HepG2 (cell line): ENCODE data around the gene RARA. TPM values are rescaled to one million over a fixed set of nuclear protein-coding genes. Genes with fewer than 3 reads are reported as not detected.
A peak's percentile ranks its signal among the peaks of the same experiment; 100 is the strongest.

Experiments used
- ATAC-seq: fragments of 200-7000 bp; cut with Tn5 transposase; 3 replicates; pipeline ENCODE4 v1.9.1; 2020; ENCODE audit warnings: mild to moderate bottlenecking, moderate library complexity
- BruUV-seq: library from RNA; stranded (reverse); fragments of 400-500 nt; replicated peaks from 2 replicates; lab custom pipeline; 2021; lab: Mats Ljungman, UMichigan
- CTCF ChIA-PET: fragments of 300-600 bp; formaldehyde crosslinking; extraction: SDS; loops from one replicate; lab custom pipeline; 2021; ENCODE audit warnings: low total read pairs, inconsistent platforms, low intra/inter-chr PET ratio; lab: Yijun Ruan, JAX
- POLR2A ChIA-PET: fragments of 350-600 bp; sonication (Branson Sonifier 250); formaldehyde crosslinking; loops from one replicate; lab custom pipeline; 2020; ENCODE audit warnings: antibody characterized with exemption, inconsistent platforms; lab: Yijun Ruan, JAX
- DNase-seq: peaks from one replicate; pipeline ENCODE4 v3.0.0-alpha.2; 2015; ENCODE audit warnings: low spot score
- FAIRE-seq: peaks from 3 replicates; lab custom pipeline; 2011; peaks lifted over from hg19 to GRCh38; lab: Jason Lieb, UNC
- H2AFZ ChIP-seq: one replicate; pipeline ENCODE4 v1.6.1; 2011; ENCODE audit warnings: low read length, inconsistent platforms
- H3K27ac ChIP-seq: fragments of 300-600 bp; 3 replicates; pipeline ENCODE4 v1.8.0; 2011; ENCODE audit warnings: mixed run types, mild to moderate bottlenecking, mixed read lengths, low read length, inconsistent platforms; ENCODE audit not compliant: insufficient read depth; ENCODE audit errors: extremely low read length
- H3K27me3 ChIP-seq, 2 experiments: fragments of 200-600 bp in 1 of 2; 2 replicates in 1 of 2; 3 replicates in 1 of 2; pipeline versions ENCODE4 v1.6.0 to v1.8.0; 2011; ENCODE audit warnings: low read length in 2 of 2, mild to moderate bottlenecking in 2 of 2, moderate library complexity in 2 of 2, inconsistent platforms in 1 of 2; ENCODE audit not compliant: insufficient read depth in 2 of 2, control insufficient read depth in 1 of 2
- H3K36me3 ChIP-seq, 2 experiments: fragments of 200-600 bp in 1 of 2; replicated peaks in 1 of 2; 2 replicates in 1 of 2; 3 replicates in 1 of 2; pipeline versions ENCODE4 v1.5.1 to v1.8.0; 2011; ENCODE audit warnings: low read length in 2 of 2, inconsistent platforms in 1 of 2; ENCODE audit not compliant: insufficient read depth in 2 of 2, control insufficient read depth in 1 of 2
- H3K4me1 ChIP-seq: 2 replicates; pipeline ENCODE4 v1.5.1; 2012; ENCODE audit warnings: low read length, inconsistent platforms; ENCODE audit not compliant: insufficient read depth
- H3K4me2 ChIP-seq: 2 replicates; pipeline ENCODE4 v1.6.0; 2011; ENCODE audit warnings: low read depth, low read length, inconsistent platforms
- H3K4me3 ChIP-seq, 3 experiments: fragments of 200-600 bp in 1 of 3; sonication (generic), shearing (Covaris generic) in 1 of 3; replicated peaks in 1 of 3; 2 replicates each; pipeline ENCODE4 v1.5.1; 2011 to 2016; ENCODE audit warnings: low read length in 3 of 3, inconsistent platforms in 2 of 3, low read depth in 2 of 3, mild to moderate bottlenecking in 2 of 3, control low read depth in 1 of 3, mixed read lengths in 1 of 3; ENCODE audit not compliant: insufficient read depth in 1 of 3
- H3K79me2 ChIP-seq: one replicate; pipeline ENCODE4 v1.6.1; 2011; ENCODE audit warnings: low read length, inconsistent platforms; ENCODE audit not compliant: insufficient read depth
- H3K9ac ChIP-seq: 2 replicates; pipeline ENCODE4 v1.6.0; 2011; ENCODE audit warnings: mild to moderate bottlenecking, low read depth, low read length, inconsistent platforms; ENCODE audit not compliant: insufficient read depth
- H3K9me3 ChIP-seq: 2 replicates; pipeline ENCODE4 v1.5.1; 2012; ENCODE audit warnings: mild to moderate bottlenecking, low read length
- H4K20me1 ChIP-seq: 2 replicates; pipeline ENCODE4 v1.6.0; 2011; ENCODE audit warnings: inconsistent platforms, mild to moderate bottlenecking, low read length, moderate library complexity; ENCODE audit not compliant: insufficient read depth
- CCDC6 ChIP-seq: sonication (generic); formaldehyde crosslinking; IDR thresholded peaks from 2 replicates; pipeline ENCODE4 v1.8.1; 2022; ENCODE audit warnings: mild to moderate bottlenecking, missing genetic modification reagents, moderate library complexity
- IRX3 ChIP-seq: sonication (generic); formaldehyde crosslinking; IDR thresholded peaks from 2 replicates; pipeline ENCODE4 v1.8.1; 2023; ENCODE audit warnings: mild to moderate bottlenecking, low read depth, missing genetic modification reagents, borderline replicate concordance
- PCBP2 ChIP-seq: fragments of 200-400 bp; formaldehyde crosslinking; optimal IDR thresholded peaks from 2 replicates; pipeline ENCODE3; 2018; ENCODE audit warnings: low read length, low read depth; ENCODE audit not compliant: poor library complexity, severe bottlenecking
- ZFX ChIP-seq: sonication (generic); formaldehyde crosslinking; IDR thresholded peaks from 2 replicates; pipeline ENCODE4 v1.4.0; 2020; ENCODE audit warnings: mild to moderate bottlenecking, low read depth, missing genetic modification reagents, moderate library complexity
- ZMYM4 ChIP-seq: sonication (generic); formaldehyde crosslinking; IDR thresholded peaks from 2 replicates; pipeline ENCODE4 v1.8.1; 2023; ENCODE audit warnings: mild to moderate bottlenecking, missing genetic modification reagents
- ZNF850 ChIP-seq: sonication (generic); formaldehyde crosslinking; conservative IDR thresholded peaks from 2 replicates; pipeline ENCODE4 v1.9.0; 2021; ENCODE audit warnings: mild to moderate bottlenecking, missing genetic modification reagents
- WGBS: methylation state at CpG from one replicate; pipeline ENCODE4 v1.1.6; 2017; ENCODE audit warnings: low lambda C conversion rate; 5-methylcytosine and 5-hydroxymethylcytosine counted together
- in situ Hi-C: cut with HindIII; loops from 2 replicates; pipeline ENCODE4 v1.10.0; 2017; ENCODE audit warnings: low pct_unique_long_range_greater_than_20kb; ENCODE audit not compliant: extremely low pct_ligation_motif_present
- intact Hi-C: fragments of 100-400 bp; cut with micrococcal nuclease; formaldehyde crosslinking; loops from one replicate; pipeline ENCODE4 v1.10.0; 2022; ENCODE audit not compliant: unreplicated experiment
- polyA plus RNA-seq, 8 experiments: library from polyadenylated mRNA; depleted of rRNA in 3 of 8; stranded (reverse) in 7 of 8; unstranded in 1 of 8; fragments of >200 nt; fragmentation: Illumina TruSeq in 4 of 8; extraction: Trizol in 4 of 8; gene quantifications; 2 replicates each; pipeline versions ENCODE4 v1.2.1 to v1.2.3, GENCODE V29; 2011 to 2016; ENCODE audit warnings: low read depth in 4 of 8, missing spikeins in 1 of 8, mixed read lengths in 1 of 8; ENCODE audit not compliant: insufficient read depth in 1 of 8
- total RNA-seq, 5 experiments: library from RNA; depleted of rRNA; stranded (reverse); fragments of >200 nt; fragmentation: Illumina TruSeq; extraction: Trizol; gene quantifications; 2 replicates each; pipeline ENCODE4 v1.2.3, GENCODE V29; 2016; ENCODE audit warnings: low read depth in 1 of 5
- TF ChIP-seq, protein P1 (sequence below): IDR thresholded peaks from 2 replicates; pipeline ENCODE4 v1.6.1; 2016; ENCODE audit warnings: low read depth, control low read depth
- TF ChIP-seq, protein P2 (sequence below): sonication (generic); formaldehyde crosslinking; IDR thresholded peaks from 2 replicates; pipeline ENCODE4 v1.5.0; 2020; ENCODE audit warnings: missing genetic modification reagents
- TF ChIP-seq, protein P3 (sequence below): sonication (generic); formaldehyde crosslinking; IDR thresholded peaks from 2 replicates; pipeline ENCODE4 v1.5.0; 2020; ENCODE audit warnings: missing genetic modification reagents

RARA gene
- total and polyA plus RNA-seq, 2 of the 13 experiments (the other 11 are each of a cell fraction or from before 2014, with no cell fraction given), result 6.4 to 8.6 TPM

DNA sequence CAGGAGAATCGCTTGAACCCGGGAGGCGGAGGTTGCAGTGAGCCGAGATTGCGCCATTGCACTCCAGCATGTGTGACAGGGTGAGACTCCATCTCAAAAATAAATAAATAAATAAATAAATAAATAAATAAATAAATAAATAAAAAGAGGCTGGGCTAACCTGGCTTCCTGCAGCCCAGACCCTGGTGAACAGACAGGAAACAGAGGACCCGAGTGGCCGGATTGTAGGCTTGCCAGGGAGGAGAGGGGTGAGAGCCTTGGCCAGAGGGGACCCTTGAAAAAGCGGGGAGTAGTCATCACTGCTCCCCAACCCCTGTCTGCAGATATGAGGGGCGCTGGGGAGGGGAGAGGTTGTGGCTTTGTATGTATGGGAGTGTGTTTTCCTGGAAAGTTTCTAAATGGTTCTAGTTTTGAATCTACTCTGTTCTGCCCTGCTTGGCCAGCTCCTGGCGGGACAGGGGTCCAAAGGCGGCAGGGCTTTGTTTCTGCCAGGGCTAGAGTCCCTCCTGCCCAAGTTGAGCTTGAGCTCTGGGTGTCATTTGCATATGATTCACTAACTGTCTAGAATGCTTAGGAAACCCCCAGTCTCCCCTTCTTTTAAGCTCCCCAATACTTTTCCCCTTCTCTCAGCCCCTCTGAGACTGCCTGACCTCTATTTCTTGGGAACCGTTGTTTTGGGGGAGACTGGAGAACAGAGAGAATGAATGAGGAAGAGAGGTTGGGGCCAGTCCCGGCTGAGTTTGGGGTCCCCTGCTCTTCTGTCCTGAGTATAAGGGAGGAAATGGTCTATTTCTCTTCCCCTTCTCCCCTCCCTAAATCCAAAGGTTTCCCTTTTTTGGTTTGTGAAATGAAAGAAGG lies 16.4 kb downstream of the RARA start:
- WGBS, result 86% methylated on average over 13 of the region's 13 CpGs
- no TSS peak for BruUV-seq
- peaks cover 81% of the 10 kb centered on the region for H3K4me1 ChIP-seq
- no peak overlapping the region for H3K4me2 ChIP-seq
- in situ Hi-C loops (no loop called here), intact Hi-C loops (no loop called here)
- no peak overlapping the region for H2AFZ ChIP-seq
- ChIA-PET POLR2A (interaction anchor here (0.7 to 5.3 kb wide), 5 partner anchors 8 to 398 kb away, joined by 3 to 48 read pairs (median 4); partner anchors contain the start of genes LRRC3C and ORMDL3), CTCF (no interaction called here)
- peaks cover 29% of the 10 kb centered on the region for H3K79me2 ChIP-seq
- H3K27me3 ChIP-seq, result no peaks in the 10 kb centered on the region
- no peak overlapping the region for H3K9ac ChIP-seq
- H3K36me3 ChIP-seq, result no peaks in the 10 kb centered on the region
- peaks cover 37% of the 10 kb centered on the region for H4K20me1 ChIP-seq
- TF ChIP-seq PCBP2 (peak; percentile 28), IRX3 (CRISPR knock-in tag) (no peak), ZFX (CRISPR knock-in tag) (0 out of 2 replicates have a peak, but pooled peaks have one; percentile 1)
- H3K9me3 ChIP-seq, result no peaks in the 10 kb centered on the region
- H3K27ac ChIP-seq, result no peak overlapping the region
- H3K4me3 ChIP-seq, result no peak overlapping the region
- FAIRE-seq (no peak), ATAC-seq (no peak), DNase-seq (no peak)

DNA sequence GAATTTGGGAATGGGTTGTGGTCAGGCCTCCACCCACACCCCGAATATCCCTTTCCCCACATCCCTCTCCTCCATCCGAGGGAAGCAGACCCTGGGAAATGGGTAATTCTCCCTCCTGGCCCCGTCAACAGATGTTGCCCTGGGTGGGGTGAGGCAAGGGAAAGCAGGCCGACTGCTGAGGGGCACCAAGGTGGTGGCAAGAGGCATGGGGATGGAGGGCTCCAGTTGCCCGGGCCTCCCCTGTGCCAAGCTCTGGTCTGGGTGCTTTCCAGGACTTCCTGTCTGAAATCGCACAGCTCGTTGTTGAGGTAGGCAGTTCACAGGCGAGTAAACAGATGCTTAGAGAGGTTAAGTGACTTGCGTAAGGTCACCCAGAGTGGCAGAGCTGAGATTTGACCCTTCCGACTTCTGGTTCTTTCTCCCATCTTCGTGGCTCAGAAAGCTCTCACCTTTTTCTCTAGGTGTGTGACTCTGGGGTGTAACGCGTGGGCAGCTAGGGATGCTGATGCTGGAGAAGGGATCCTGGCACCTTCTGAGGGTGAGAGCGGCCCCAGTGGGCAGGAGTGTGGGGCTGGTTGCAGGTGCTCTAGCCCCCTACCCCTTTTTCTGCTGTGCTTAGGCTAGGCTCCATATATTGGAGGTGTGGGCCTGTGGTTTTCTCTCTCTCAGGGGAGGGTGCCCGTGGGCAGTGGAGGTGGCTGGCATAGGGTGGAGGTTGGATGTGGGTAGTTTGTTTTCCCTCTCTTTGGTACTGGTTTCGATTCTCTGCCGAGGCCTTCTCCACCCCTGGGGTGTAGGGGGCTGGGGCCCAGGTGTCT lies 17.2 kb downstream of the RARA start:
- ATAC-seq, result peak; percentile 54
- Histone ChIP-seq H3K27me3 (no peaks in the 10 kb centered on the region), H3K4me2 (peak overlapping the region; percentile 52), H3K27ac (no peak overlapping the region), H3K9ac (no peak overlapping the region), H4K20me1 (peaks cover 37% of the 10 kb centered on the region), H2AFZ (no peak overlapping the region), H3K9me3 (no peaks in the 10 kb centered on the region), H3K79me2 (peaks cover 25% of the 10 kb centered on the region), H3K4me3 (peak overlapping the region in 1 of 3 experiments; percentile 3; a peak in 1 of 6 replicates), H3K36me3 (peaks cover 0 to 2% of the 10 kb centered on the region in 2 experiments; a peak in 1 of 5 replicates), H3K4me1 (peaks cover 81% of the 10 kb centered on the region)
- peak; percentile 69 for DNase-seq
- 38% methylated on average over 15 of the region's 17 CpGs for WGBS
- intact Hi-C loops, result no loop called here
- in situ Hi-C loops, result no loop called here
- FAIRE-seq, result peak; percentile 83
- CTCF ChIA-PET, result no interaction called here
- BruUV-seq, result no TSS peak
- POLR2A ChIA-PET, result interaction anchor here (0.7 to 5.3 kb wide), 7 partner anchors 9 to 399 kb away, joined by 3 to 48 read pairs (median 4); partner anchors contain the start of genes LRRC3C and ORMDL3
- peak; percentile 38; the same call in 1 of the 2 replicates for TF ChIP-seq CCDC6 (CRISPR knock-in tag)
- no peak for TF ChIP-seq ZMYM4
- TF ChIP-seq ZNF850, result no peak
- TF ChIP-seq, protein P1, sequence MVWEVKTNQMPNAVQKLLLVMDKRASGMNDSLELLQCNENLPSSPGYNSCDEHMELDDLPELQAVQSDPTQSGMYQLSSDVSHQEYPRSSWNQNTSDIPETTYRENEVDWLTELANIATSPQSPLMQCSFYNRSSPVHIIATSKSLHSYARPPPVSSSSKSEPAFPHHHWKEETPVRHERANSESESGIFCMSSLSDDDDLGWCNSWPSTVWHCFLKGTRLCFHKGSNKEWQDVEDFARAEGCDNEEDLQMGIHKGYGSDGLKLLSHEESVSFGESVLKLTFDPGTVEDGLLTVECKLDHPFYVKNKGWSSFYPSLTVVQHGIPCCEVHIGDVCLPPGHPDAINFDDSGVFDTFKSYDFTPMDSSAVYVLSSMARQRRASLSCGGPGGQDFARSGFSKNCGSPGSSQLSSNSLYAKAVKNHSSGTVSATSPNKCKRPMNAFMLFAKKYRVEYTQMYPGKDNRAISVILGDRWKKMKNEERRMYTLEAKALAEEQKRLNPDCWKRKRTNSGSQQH (CRISPR knock-in tag), result 0 out of 2 replicates have a peak, but pooled peaks have one; percentile 52
- TF ChIP-seq, protein P2, sequence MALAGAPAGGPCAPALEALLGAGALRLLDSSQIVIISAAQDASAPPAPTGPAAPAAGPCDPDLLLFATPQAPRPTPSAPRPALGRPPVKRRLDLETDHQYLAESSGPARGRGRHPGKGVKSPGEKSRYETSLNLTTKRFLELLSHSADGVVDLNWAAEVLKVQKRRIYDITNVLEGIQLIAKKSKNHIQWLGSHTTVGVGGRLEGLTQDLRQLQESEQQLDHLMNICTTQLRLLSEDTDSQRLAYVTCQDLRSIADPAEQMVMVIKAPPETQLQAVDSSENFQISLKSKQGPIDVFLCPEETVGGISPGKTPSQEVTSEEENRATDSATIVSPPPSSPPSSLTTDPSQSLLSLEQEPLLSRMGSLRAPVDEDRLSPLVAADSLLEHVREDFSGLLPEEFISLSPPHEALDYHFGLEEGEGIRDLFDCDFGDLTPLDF (CRISPR knock-in tag), result no peak
- TF ChIP-seq, protein P3, sequence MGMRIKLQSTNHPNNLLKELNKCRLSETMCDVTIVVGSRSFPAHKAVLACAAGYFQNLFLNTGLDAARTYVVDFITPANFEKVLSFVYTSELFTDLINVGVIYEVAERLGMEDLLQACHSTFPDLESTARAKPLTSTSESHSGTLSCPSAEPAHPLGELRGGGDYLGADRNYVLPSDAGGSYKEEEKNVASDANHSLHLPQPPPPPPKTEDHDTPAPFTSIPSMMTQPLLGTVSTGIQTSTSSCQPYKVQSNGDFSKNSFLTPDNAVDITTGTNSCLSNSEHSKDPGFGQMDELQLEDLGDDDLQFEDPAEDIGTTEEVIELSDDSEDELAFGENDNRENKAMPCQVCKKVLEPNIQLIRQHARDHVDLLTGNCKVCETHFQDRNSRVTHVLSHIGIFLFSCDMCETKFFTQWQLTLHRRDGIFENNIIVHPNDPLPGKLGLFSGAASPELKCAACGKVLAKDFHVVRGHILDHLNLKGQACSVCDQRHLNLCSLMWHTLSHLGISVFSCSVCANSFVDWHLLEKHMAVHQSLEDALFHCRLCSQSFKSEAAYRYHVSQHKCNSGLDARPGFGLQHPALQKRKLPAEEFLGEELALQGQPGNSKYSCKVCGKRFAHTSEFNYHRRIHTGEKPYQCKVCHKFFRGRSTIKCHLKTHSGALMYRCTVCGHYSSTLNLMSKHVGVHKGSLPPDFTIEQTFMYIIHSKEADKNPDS (CRISPR knock-in tag), result no peak
